ENCODE results near the gene ZNF462.
"Not testable (repeated sequence)": the region's sequence is repeated elsewhere in the genome, so short reads cannot be mapped to it uniquely, and the experiment has no call there.

ZNF462 gene

GRCh38 chr9:106889061-106889590 is 26.2 kb downstream of the ZNF462 start:
- DNase-seq, result peak; percentile 40

GRCh38 chr9:106890608-106891007 is 27.6 kb downstream of the ZNF462 start:
- DNase-seq, result peak; percentile 35

GRCh38 chr9:106891286-106891685 is 28.3 kb downstream of the ZNF462 start:
- DNase-seq, result no peak

- DNase-seq, result peak; percentile 20
Observed at GRCh38 chr9:106892632-106893031, 29.7 kb downstream of the ZNF462 start.

- DNase-seq, result no peak
Observed at GRCh38 chr9:106893088-106893487, 30.1 kb downstream of the ZNF462 start.

DNA sequence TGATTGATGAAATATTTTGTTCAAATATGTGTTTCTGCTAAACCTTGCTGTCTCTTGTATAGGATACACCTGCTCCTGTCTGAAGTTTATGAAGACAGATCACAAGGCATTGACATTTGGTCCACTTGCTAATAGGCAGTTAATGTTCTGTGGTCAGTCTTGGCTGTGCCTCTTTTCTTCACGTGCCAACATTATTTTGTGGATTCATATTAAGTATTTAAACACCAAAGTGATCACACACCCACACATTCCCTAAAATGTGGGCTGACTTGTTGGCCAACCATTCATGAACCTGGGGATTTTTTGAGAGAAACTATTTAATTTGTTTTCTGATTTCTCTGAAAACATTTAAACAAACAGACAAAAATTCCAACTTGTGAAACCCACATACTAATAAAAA is 33.7 kb downstream of the ZNF462 start:
- no peak for DNase-seq

DNA sequence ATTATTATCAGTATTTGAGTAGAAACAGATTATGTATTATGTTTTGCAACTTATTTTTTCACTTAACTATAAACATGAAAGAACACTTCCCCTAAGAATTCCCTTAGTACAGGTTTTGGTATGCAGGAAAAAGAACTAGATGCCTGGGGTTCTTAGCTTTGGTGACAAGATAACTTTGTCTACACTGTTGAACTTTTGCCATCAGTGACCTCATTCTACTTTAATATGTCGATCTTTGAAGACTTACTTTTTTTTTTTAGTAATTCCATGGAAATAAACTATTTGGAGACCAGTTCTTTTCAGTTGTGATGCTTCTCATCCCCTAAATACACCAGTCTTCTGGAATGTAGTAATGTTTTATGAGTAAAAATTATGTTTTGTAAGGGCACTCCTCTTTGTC is 34.3 kb downstream of the ZNF462 start:
- no peak for DNase-seq

- no peak for DNase-seq
Observed at GRCh38 chr9:106897751-106898150, 34.8 kb downstream of the ZNF462 start.

DNA sequence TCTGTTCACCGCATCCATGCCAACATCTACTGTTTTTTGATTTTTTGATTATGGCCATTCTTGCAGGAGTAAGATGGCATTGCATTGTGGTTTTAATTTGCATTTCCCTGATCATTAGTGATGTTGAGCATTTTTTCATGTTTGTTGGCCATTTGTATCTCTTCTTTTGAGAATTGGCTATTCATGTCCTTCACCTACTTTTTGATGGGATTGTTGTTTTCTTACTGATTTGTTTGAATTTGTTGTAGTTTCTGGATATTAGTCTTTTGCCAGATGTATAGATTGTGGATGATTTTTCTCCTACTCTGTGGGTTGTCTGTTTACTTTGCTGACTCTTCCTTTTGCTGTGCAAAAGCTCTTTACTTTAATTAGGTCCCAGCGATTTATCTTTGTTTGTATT is 37.6 kb downstream of the ZNF462 start:
- not testable (repeated sequence) for DNase-seq

DNA sequence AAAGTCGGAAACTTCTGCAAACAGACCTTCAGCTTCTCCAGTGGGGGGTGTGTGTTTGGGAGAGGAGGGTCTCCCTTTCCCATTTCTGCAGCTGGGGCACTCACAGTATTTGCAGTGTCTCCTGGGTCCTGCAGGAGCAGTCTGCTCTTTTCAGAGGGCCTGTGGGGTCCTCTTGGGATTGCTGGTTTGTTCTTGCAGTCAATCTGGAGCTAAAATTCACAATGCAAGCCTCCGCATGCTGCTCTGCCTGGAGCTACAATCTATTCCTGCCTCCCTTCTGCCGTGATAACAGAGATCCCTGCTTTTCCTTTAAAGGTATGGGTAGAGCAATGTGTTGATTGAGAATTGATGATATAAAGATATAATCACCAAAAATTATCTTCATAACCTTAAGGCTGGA is 43.2 kb downstream of the ZNF462 start:
- no peak for DNase-seq

- DNase-seq, result no peak
Observed at GRCh38 chr9:106911951-106912350, 49.0 kb downstream of the ZNF462 start.

- no peak for DNase-seq
Observed at GRCh38 chr9:106913276-106913675, 50.3 kb downstream of the ZNF462 start.

DNA sequence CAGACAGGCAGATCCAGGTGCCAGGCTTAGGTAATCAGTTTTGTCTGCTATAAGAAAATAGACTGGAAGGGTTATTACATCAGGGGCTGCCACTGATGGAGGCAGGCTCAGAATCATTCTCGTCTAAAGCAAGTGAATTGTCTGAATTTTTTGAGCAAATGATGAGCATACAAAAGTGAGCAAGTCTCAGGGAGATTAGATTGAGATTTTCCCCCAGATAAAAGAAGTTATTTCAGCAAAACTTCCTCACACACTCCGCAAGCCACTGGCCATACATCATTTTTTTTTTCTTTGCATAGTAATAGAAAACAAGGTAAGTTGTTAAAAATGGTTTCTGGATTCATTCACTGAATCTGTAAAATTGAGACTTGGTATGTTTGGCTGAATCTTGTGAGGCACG is 52.9 kb downstream of the ZNF462 start:
- DNase-seq, result no peak

DNA sequence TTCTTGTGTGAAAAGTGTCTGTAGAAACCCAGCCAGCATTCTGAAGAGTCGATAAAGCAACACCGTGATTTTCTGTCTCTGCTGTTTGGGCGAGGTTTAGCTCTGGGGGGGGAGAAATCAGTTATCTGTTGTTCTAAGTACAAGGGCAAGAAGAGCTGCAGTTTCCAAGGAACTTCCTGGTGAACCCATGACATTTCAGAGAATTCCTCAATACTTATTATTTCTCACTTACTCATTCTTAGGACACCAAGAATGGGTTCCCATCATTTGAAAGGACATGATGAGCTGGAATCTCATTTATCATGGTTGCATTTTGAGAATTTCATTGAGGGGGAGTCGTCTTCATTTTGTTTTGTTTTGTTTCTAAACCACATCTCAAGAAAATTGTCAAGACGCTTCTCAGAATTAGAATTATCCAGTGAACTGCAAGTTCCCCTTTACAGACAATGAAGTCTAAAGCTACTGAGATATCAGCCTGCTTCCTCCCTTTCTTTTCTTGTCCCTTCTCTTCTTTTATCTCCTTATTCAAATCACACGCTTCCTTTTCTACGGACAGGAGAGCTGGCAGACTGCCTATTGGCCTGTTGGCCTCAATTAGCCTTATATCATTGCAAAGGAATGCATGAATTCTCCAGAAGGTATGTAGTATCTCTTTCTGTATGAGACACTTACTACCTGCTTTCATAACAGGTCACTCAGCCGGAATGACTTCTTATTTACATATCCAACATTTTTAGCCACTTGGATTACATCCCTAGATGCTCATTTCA is 53.7 kb downstream of the ZNF462 start:
- DNase-seq, result peak; percentile 56

DNA sequence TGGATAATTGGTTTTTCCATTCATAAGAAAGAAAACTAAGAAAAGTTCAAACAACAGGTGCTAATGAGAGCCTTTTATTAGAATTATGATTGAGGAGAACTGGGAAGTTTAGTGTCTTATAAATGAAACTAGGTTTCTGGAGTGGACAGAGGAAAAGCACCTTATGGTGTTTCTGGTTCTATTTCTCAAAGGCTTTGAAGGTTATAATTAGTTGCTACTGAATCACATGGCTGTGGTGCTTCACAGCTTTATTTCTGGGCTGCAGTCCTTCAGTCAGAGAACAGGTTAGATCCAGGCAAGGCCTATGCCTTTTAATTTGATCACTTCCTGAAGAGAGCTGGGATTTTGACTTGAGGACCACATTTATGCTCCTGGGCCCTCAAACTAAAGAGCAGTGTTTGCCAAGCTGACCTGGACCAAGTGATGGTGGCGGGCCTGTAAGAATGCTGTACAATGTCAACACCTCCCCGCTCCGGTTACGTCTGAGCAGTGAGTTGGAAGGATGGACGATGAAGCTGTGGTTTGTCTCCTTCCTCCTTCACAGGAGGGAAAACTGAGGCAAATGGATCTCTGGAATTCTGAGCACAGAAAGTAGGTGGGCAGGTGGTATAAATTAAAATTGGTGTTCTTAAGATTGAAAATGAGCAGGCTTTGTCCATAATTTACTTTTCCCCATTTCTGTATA is 56.0 kb downstream of the ZNF462 start:
- DNase-seq, result peak; percentile 47

DNA sequence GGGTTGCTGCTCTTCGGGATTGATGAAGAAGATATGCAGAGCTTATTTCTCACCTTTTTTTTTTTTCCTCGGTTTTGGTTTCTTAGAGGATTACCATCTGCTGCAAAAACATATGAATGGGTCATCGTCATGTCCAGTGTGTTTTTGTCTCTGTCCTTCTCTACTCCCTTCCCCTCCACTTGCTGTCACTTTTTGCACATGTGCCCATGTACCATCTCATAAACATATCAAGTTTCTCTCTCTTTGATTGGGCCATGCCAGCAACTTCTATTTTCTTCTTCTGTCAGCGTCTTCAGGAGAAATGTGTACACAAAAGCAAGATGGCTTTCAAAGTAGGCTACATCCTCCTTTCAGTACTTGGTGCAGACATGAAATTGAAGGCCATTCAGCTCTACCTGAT is 57.1 kb downstream of the ZNF462 start:
- peak; percentile 17 for DNase-seq

DNA sequence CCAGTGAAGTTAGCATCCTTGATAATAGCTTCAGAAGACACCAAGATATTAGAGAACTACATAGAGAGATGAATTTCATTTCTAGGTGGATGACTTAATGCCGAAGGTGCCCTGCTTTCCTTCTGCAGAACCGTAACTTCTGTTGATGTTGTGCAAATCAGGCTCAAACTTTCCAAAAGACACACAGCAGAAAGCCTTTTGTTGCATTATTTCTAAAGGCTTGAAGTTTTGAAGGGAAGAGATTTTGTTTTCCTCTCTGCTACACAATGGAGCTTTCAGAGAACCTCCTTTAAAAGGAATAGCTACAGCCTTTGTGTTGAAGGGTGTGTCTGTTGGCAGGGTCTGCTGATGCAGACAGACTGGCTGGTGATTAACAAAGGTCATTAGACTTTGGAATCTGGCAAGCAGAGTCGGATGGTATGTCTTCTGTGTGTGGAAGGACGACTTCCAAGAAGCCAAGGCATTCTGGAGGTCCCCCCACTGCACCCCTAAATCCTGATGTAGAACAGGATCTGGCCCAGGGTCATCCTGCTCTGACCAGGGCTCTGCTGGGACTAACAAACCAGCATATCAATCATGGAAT is 57.8 kb downstream of the ZNF462 start:
- peak; percentile 84 for DNase-seq

DNA sequence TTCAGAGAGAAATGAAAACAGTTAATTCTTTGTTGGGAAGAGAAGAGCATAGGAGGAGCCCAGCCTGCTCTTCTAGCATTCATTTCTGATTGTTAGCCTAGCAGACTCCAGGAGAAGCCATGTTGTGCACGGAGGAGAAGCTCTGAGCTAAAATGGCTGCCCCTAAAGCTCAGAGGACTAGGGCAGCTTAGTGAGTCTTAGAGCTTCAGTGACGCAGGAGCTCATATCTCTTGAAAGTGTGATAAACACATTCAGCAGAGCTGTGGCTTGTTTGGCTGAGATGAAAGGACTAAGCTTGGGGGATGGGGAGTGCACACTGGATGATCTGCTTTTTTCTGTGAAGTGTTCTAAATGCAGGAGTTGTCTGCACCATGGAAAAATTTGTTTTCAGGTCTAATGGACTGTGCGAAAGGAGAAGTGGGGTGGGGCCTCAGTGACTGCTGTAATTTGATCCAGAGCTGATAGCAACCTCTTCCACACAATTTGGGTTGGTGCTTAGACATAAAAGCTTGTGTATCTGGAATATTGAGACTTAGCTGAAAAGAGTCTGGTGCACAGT is 58.5 kb downstream of the ZNF462 start:
- peak; percentile 93 for DNase-seq

- no peak for DNase-seq
Observed at GRCh38 chr9:106922026-106922425, 59.1 kb downstream of the ZNF462 start.

DNA sequence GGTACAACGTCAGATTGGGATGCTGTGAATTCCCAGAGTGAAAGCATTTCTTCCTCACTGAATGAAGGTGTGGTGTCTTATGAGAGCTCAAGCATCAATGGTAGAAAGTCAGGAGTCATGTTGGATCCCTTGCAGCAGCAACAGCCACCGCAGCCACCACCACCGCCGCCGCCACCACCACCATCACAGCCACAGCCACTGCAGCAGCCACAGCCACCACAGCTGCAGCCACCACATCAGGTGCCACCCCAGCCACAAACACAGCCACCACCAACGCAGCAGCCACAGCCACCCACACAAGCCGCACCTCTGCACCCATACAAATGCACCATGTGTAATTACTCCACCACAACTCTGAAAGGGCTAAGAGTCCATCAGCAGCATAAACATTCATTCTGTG is 62.4 kb downstream of the ZNF462 start:
- DNase-seq, result no peak

DNA sequence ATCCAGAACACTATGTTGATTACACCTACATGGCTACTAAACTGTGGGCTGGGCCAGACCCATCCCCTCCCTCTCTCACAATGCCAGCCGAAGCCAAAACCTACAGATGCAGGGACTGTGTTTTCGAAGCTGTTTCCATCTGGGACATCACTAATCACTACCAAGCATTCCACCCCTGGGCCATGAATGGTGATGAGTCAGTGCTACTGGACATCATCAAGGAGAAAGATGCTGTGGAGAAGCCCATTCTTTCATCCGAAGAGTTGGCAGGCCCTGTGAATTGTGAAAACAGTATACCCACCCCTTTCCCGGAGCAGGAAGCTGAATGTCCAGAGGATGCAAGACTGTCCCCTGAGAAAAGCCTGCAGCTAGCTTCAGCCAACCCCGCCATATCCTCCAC is 65.0 kb downstream of the ZNF462 start:
- no peak for DNase-seq

DNA sequence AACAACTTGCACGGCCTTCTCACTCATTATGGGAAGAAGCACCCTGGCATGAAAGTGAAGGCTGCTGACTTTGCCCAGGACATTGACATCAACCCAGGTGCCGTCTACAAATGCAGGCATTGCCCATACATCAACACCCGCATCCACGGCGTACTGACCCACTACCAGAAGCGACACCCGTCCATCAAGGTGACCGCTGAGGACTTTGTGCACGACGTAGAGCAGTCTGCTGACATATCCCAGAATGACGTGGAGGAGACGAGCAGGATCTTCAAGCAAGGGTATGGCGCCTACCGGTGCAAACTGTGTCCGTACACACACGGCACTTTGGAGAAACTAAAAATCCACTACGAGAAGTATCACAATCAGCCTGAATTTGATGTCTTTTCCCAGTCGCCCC is 65.4 kb downstream of the ZNF462 start:
- DNase-seq, result no peak

- DNase-seq, result no peak
Observed at GRCh38 chr9:106929471-106930177, 66.7 kb downstream of the ZNF462 start.

Measured in NCI-H69 (cell line).